KMS-11 (cell line): ENCODE results near the gene IFITM1.
"Not testable (repeated sequence)": the region's sequence is repeated elsewhere in the genome, so short reads cannot be mapped to it uniquely, and the experiment has no call there.

Experiments
- H2AFZ ChIP-seq: fragments of 200-600 bp; sonication (generic); 2 replicates; pipeline ENCODE4 v1.6.1; 2016; ENCODE audit warnings: antibody characterized with exemption, mixed run types, low read depth
- H3K27ac ChIP-seq: fragments of 200-600 bp; sonication (generic); 2 replicates; pipeline ENCODE4 v1.6.1; 2016; ENCODE audit warnings: mild to moderate bottlenecking, mixed run types
- H3K27me3 ChIP-seq: fragments of 200-600 bp; sonication (generic); 2 replicates; pipeline ENCODE4 v1.6.1; 2017; ENCODE audit warnings: mild to moderate bottlenecking, low read depth, mixed run types, moderate library complexity; ENCODE audit not compliant: insufficient read depth
- H3K36me3 ChIP-seq: fragments of 200-600 bp; sonication (generic); 2 replicates; pipeline ENCODE4 v1.6.1; 2017; ENCODE audit warnings: mild to moderate bottlenecking, mixed run types; ENCODE audit not compliant: insufficient read depth
- H3K4me1 ChIP-seq: fragments of 200-600 bp; sonication (generic); 2 replicates; pipeline ENCODE4 v1.6.1; 2016; ENCODE audit warnings: mild to moderate bottlenecking, low read depth, mixed run types; ENCODE audit not compliant: poor library complexity, severe bottlenecking
- H3K4me2 ChIP-seq: fragments of 200-600 bp; sonication (generic); 2 replicates; pipeline ENCODE4 v1.7.0; 2016; ENCODE audit warnings: mild to moderate bottlenecking, mixed run types
- H3K4me3 ChIP-seq: fragments of 200-600 bp; sonication (generic); IDR thresholded peaks from 2 replicates; pipeline ENCODE4 v1.6.1; 2017; ENCODE audit warnings: low read depth, low read length, mixed read lengths; ENCODE audit not compliant: insufficient read depth
- H3K79me2 ChIP-seq: fragments of 200-600 bp; sonication (generic); 2 replicates; pipeline ENCODE4 v1.6.1; 2016; ENCODE audit warnings: low read depth, mixed run types; ENCODE audit not compliant: insufficient read depth
- H3K9ac ChIP-seq: fragments of 200-600 bp; sonication (generic); 2 replicates; pipeline ENCODE4 v1.6.1; 2016; ENCODE audit warnings: mild to moderate bottlenecking, mixed run types
- H4K20me1 ChIP-seq: fragments of 200-600 bp; sonication (generic); 2 replicates; pipeline ENCODE4 v1.6.1; 2016; ENCODE audit warnings: mild to moderate bottlenecking, mixed run types; ENCODE audit not compliant: insufficient read depth
- TF ChIP-seq, protein P1 (sequence below): fragments of 200-600 bp; sonication (generic); conservative IDR thresholded peaks from 2 replicates; pipeline ENCODE4 v1.6.1; 2017; ENCODE audit warnings: low read depth, mild to moderate bottlenecking, antibody characterized with exemption, low read length, moderate library complexity, mixed read lengths

Gene IFITM1

DNA sequence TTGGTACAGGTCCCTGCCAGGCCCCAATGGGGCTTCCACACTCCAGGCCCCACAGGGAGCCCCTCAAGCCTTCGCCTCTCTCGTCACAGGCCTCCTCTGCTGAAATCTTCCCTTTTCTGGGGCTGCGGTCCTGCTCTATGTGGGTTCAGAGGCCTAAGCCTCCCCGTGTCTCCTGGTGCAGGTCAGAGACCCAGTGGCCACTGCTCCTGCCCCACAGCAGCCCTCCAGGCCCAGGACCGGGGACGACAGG is 12.7 kb downstream of the IFITM1 start:
- peaks cover 57% of the 10 kb centered on the region for H3K27me3 ChIP-seq
- H3K36me3 ChIP-seq, result no peaks in the 10 kb centered on the region
- H3K4me3 ChIP-seq, result no peak overlapping the region
- H3K4me2 ChIP-seq, result no peak overlapping the region
- H3K79me2 ChIP-seq, result no peaks in the 10 kb centered on the region
- no peak overlapping the region for H2AFZ ChIP-seq
- H4K20me1 ChIP-seq, result no peaks in the 10 kb centered on the region
- H3K27ac ChIP-seq, result no peak overlapping the region
- TF ChIP-seq, protein P1, sequence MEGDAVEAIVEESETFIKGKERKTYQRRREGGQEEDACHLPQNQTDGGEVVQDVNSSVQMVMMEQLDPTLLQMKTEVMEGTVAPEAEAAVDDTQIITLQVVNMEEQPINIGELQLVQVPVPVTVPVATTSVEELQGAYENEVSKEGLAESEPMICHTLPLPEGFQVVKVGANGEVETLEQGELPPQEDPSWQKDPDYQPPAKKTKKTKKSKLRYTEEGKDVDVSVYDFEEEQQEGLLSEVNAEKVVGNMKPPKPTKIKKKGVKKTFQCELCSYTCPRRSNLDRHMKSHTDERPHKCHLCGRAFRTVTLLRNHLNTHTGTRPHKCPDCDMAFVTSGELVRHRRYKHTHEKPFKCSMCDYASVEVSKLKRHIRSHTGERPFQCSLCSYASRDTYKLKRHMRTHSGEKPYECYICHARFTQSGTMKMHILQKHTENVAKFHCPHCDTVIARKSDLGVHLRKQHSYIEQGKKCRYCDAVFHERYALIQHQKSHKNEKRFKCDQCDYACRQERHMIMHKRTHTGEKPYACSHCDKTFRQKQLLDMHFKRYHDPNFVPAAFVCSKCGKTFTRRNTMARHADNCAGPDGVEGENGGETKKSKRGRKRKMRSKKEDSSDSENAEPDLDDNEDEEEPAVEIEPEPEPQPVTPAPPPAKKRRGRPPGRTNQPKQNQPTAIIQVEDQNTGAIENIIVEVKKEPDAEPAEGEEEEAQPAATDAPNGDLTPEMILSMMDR, result no peak
- H3K4me1 ChIP-seq, result peaks cover 32% of the 10 kb centered on the region
- no peak overlapping the region for H3K9ac ChIP-seq

DNA sequence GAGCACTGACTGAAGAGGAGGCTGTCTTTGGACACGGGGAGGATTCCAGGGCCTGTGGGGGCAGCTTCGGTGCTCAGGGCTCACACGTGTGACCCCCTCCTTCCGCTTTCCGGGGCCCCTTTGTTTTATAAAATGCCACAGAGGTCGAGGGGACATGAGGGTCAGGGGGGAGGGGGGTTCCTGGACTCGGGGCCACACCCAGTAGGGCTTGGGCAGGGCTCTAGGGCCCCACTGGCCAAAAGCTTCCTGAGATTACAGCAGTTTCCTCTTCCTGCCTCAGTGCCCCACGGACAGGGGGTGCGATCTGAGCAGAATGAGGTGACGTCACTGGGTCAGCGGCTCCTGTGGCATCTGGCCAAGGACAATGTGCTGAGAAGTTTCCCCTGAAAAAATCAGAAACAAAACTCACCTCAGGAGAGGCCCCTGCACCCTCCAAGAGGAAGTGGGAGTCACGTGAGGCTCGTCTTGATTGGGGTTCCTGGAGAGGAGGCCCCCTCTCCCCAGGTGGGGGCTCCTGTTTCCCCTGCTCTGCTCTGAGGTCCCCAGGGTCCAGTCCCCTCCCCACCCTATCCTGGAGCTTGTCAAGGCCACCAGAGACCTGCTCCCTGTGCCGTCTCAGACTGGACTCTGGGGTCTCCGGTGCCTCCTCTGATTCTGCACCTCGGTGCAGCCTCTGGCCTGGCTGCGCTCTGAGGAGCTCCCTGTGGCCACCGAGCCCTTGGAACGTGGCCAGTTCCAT is 13.2 kb downstream of the IFITM1 start:
- Histone ChIP-seq H3K4me3 (no peak overlapping the region), H3K4me2 (peak overlapping the region; percentile 57; the same call in 1 of the 2 replicates)

DNA sequence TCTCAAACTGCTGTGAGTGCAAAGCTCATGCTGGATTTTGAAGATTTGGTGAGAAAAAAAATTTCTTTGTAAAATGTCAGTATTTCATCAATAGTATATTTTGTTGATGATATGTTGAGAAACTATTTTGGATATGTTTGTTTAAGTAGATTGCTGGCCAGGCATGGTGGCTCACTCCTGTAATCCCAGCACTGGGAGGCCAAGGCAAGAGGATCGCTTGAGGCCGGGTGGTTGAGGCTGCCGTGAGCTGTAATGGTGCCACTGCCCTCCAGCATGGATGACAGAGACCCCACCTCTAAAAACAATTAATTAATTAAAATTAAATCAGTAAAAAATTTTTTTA is 13.7 kb downstream of the IFITM1 start:
- Histone ChIP-seq H4K20me1 (no peaks in the 10 kb centered on the region), H3K27me3 (peaks cover 59% of the 10 kb centered on the region), H3K4me1 (peaks cover 38% of the 10 kb centered on the region), H3K4me2 (peak overlapping the region; percentile 57; the same call in 1 of the 2 replicates), H2AFZ (no peak overlapping the region), H3K4me3 (no peak overlapping the region), H3K9ac (no peak overlapping the region), H3K79me2 (no peaks in the 10 kb centered on the region), H3K36me3 (no peaks in the 10 kb centered on the region), H3K27ac (no peak overlapping the region)
- TF ChIP-seq, protein P1, result no peak

More for the DNA sequence above, 13.2 kb downstream of the IFITM1 start:
- no peaks in the 10 kb centered on the region for H3K79me2 ChIP-seq
- peaks cover 37% of the 10 kb centered on the region for H3K4me1 ChIP-seq
- no peaks in the 10 kb centered on the region for H3K36me3 ChIP-seq
- TF ChIP-seq, protein P1, result no peak
- H3K27me3 ChIP-seq, result peaks cover 57% of the 10 kb centered on the region
- H2AFZ ChIP-seq, result no peak overlapping the region; the same call in 1 of the 2 replicates
- H4K20me1 ChIP-seq, result no peaks in the 10 kb centered on the region
- no peak overlapping the region for H3K27ac ChIP-seq
- no peak overlapping the region for H3K9ac ChIP-seq

DNA sequence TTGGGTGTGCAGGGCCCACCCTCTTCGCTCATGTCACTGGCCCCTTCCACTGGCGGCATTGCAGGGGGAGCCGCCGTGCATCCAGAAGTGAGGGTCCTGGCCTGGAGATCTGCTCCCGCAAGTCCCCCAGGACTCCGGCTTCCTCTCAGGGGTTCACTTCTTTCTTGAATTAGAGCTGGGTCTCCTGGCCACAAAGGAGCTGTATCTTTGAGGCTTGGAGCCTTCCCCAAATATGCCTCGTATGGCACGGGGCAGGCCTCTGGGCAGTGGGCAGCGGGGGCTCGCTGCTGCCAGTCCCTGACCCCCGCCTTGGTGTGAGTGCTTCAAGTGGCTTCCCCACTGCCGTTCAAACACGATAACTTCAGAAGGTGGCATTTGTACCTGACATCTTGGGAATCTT is 14.2 kb downstream of the IFITM1 start:
- Histone ChIP-seq H4K20me1 (no peaks in the 10 kb centered on the region), H3K4me2 (no peak overlapping the region), H3K27me3 (peaks cover 64% of the 10 kb centered on the region), H3K9ac (no peak overlapping the region), H3K4me1 (peaks cover 38% of the 10 kb centered on the region), H3K4me3 (no peak overlapping the region), H3K36me3 (no peaks in the 10 kb centered on the region), H3K27ac (no peak overlapping the region), H3K79me2 (no peaks in the 10 kb centered on the region), H2AFZ (no peak overlapping the region)
- TF ChIP-seq, protein P1, result no peak

DNA sequence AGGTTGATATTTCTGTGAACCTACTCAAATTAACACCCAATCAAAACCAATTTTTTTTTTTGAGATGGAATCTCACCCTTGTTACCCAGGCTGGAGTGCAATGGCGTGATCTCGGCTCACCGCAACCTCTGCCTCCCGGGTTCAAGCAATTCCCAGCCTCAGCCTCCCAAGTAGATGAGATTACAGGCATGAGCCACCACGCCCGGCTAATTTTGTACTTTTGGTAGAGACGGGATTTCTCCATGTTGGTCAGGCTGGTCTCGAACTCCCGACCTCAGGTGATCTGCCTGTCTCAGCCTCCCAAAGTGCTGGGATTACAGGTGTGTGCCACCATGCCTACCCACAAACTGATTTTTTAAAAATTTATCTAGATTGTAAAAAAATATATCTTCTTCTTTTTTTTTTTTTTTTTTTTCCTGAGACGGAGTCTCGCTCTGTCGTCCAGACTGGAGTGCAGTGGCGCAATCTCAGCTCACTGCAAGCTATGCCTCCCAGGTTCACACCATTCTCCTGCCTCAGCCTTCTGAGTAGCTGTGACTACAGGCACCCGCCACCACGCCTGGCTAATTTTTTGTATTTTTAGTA is 14.8 kb downstream of the IFITM1 start:
- H3K4me1 ChIP-seq, result peaks cover 38% of the 10 kb centered on the region

More for the DNA sequence above, 14.8 kb downstream of the IFITM1 start:
- not testable (repeated sequence) for H3K4me3 ChIP-seq, H3K79me2 ChIP-seq, H3K27ac ChIP-seq, H4K20me1 ChIP-seq, H3K36me3 ChIP-seq, H2AFZ ChIP-seq, H3K4me2 ChIP-seq, H3K9ac ChIP-seq
- H3K27me3 ChIP-seq, result peaks cover 63% of the 10 kb centered on the region
